Renal cortical epithelial cell (primary cell): Measurements from ENCODE around the gene KRTAP10-8. TPM values are rescaled to one million over a fixed set of nuclear protein-coding genes. Genes with fewer than 3 reads are reported as not detected.

Source experiments
- total RNA-seq: library from RNA; depleted of rRNA; stranded (reverse); fragments of >200 nt; gene quantifications from 2 replicates; pipeline ENCODE4 v1.2.3, GENCODE V29; 2014

KRTAP10-8 gene
- total RNA-seq, 1 donor from 2014 or later, result not detected

Other genes with a start within 250 kb of the KRTAP10-8 start
- 0.52 and 3.1 TPM in 2 replicates for gene LRRC3, start 156.6 kb upstream of the KRTAP10-8 start, total RNA-seq
- not detected in 2 replicates for gene KRTAP10-1, start 71.9 kb upstream of the KRTAP10-8 start, total RNA-seq
- gene KRTAP10-2, start 60.6 kb upstream of the KRTAP10-8 start, total RNA-seq, result not detected in 2 replicates
- not detected in 2 replicates for gene KRTAP10-3, start 53.3 kb upstream of the KRTAP10-8 start, total RNA-seq
- not detected in 2 replicates for gene KRTAP10-4, start 38.4 kb upstream of the KRTAP10-8 start, total RNA-seq
- gene KRTAP10-5, start 31.5 kb upstream of the KRTAP10-8 start, total RNA-seq, result not detected in 2 replicates
- gene KRTAP10-6, start 19.6 kb upstream of the KRTAP10-8 start, total RNA-seq, result not detected in 2 replicates
- not detected in 2 replicates for gene KRTAP10-7, start 11.5 kb upstream of the KRTAP10-8 start, total RNA-seq
- not detected in 2 replicates for gene KRTAP10-9, start 15.0 kb downstream of the KRTAP10-8 start, total RNA-seq
- gene KRTAP10-10, start 25.3 kb downstream of the KRTAP10-8 start, total RNA-seq, result not detected in 2 replicates
- not detected in 2 replicates for gene KRTAP10-11, start 34.3 kb downstream of the KRTAP10-8 start, total RNA-seq
- not detected in 2 replicates for gene KRTAP12-4, start 42.6 kb downstream of the KRTAP10-8 start, total RNA-seq
- gene KRTAP12-3, start 45.9 kb downstream of the KRTAP10-8 start, total RNA-seq, result not detected in 2 replicates
- gene KRTAP12-2, start 54.8 kb downstream of the KRTAP10-8 start, total RNA-seq, result not detected in 2 replicates
- gene KRTAP12-1, start 70.1 kb downstream of the KRTAP10-8 start, total RNA-seq, result not detected in 2 replicates
- gene KRTAP10-12, start 85.1 kb downstream of the KRTAP10-8 start, total RNA-seq, result not detected in 2 replicates
- gene TSPEAR, start 99.5 kb downstream of the KRTAP10-8 start, total RNA-seq, result not detected in 2 replicates
- gene UBE2G2, start 189.7 kb downstream of the KRTAP10-8 start, total RNA-seq, result 45.3 and 87.8 TPM in 2 replicates
- 72.8 and 74.5 TPM in 2 replicates for gene SUMO3, start 206.0 kb downstream of the KRTAP10-8 start, total RNA-seq